CD4-positive, CD25-positive, alpha-beta regulatory T cell (primary cell): ENCODE results near the gene DHCR7. TPM values are rescaled to one million over a fixed set of nuclear protein-coding genes. Genes with fewer than 3 reads are reported as not detected.

Experiments used
- ATAC-seq, 2 donors: fragments of 150-1000 bp; cut with Tn5 transposase; one replicate each; pipeline ENCODE4 v1.10.0; 2021; ENCODE audit warnings: low read depth in 2 of 2, moderate number of reproducible peaks in 2 of 2, moderate library complexity in 1 of 2
- DNase-seq, 3 donors: peaks; one replicate each; pipeline versions ENCODE4 v3.0.0 to v3.0.0-alpha.2; 2012 to 2022; ENCODE audit warnings: mixed read lengths in 1 of 3
- H3K27ac ChIP-seq: one replicate; pipeline ENCODE4 v1.7.0; 2013; ENCODE audit warnings: mild to moderate bottlenecking, low read length; ENCODE audit not compliant: insufficient read depth, poor library complexity, severe bottlenecking
- H3K27me3 ChIP-seq: one replicate; pipeline ENCODE4 v1.7.0; 2013; ENCODE audit warnings: low read length; ENCODE audit not compliant: control insufficient read depth, insufficient read depth
- H3K36me3 ChIP-seq: one replicate; pipeline ENCODE4 v1.7.0; 2013; ENCODE audit warnings: mild to moderate bottlenecking, low read length, moderate library complexity; ENCODE audit not compliant: control insufficient read depth, insufficient read depth
- H3K4me1 ChIP-seq: 2 replicates; pipeline ENCODE4 v1.7.0; 2013; ENCODE audit warnings: mild to moderate bottlenecking, low read length; ENCODE audit not compliant: insufficient read depth, control insufficient read depth, poor library complexity, severe bottlenecking
- H3K4me3 ChIP-seq: one replicate; pipeline ENCODE4 v1.7.0; 2013; ENCODE audit warnings: low read depth, mild to moderate bottlenecking, low read length, moderate library complexity
- H3K9me3 ChIP-seq, 2 experiments: 1 replicate in 1 of 2; 2 replicates in 1 of 2; pipeline ENCODE4 v1.7.0; 2013; ENCODE audit warnings: low read length in 2 of 2, mild to moderate bottlenecking in 1 of 2, moderate library complexity in 1 of 2; ENCODE audit not compliant: control insufficient read depth in 2 of 2
- H3K27ac Mint-ChIP-seq, 3 donors: one replicate each; pipeline ENCODE4 v1.8.0; 2020 to 2022; ENCODE audit warnings: mild to moderate bottlenecking in 3 of 3, mixed read lengths in 3 of 3, moderate library complexity in 2 of 3
- H3K27me3 Mint-ChIP-seq: one replicate; pipeline ENCODE4 v1.8.0; 2022; ENCODE audit warnings: mild to moderate bottlenecking, mixed read lengths
- H3K36me3 Mint-ChIP-seq: one replicate; pipeline ENCODE4 v1.8.0; 2020; ENCODE audit warnings: mixed read lengths
- H3K4me1 Mint-ChIP-seq, 4 donors: one replicate each; pipeline ENCODE4 v1.8.0; 2020 to 2022; ENCODE audit warnings: mixed read lengths in 4 of 4, mild to moderate bottlenecking in 1 of 4
- H3K4me3 Mint-ChIP-seq, 4 donors: one replicate each; pipeline ENCODE4 v1.8.0; 2020 to 2022; ENCODE audit warnings: mild to moderate bottlenecking in 4 of 4, mixed read lengths in 4 of 4, moderate library complexity in 3 of 4
- H3K9me3 Mint-ChIP-seq, 7 donors: one replicate each; pipeline ENCODE4 v1.8.0; 2020 to 2022; ENCODE audit warnings: mixed read lengths in 7 of 7, mild to moderate bottlenecking in 3 of 7, moderate library complexity in 2 of 7
- polyA plus RNA-seq, 4 donors: library from polyadenylated mRNA; unstranded; fragments of 300-500 nt; fragmentation: Illumina TruSeq; gene quantifications; one replicate each; pipeline ENCODE4 v1.2.3, GENCODE V29; 2021
- total RNA-seq: library from RNA; stranded (reverse); gene quantifications from one replicate; pipeline ENCODE4 v1.2.3, GENCODE V29; 2022

Gene DHCR7
- total and polyA plus RNA-seq, 5 donors from 2014 or later = 11.2 to 21.1 (median 15.4) TPM

DNA sequence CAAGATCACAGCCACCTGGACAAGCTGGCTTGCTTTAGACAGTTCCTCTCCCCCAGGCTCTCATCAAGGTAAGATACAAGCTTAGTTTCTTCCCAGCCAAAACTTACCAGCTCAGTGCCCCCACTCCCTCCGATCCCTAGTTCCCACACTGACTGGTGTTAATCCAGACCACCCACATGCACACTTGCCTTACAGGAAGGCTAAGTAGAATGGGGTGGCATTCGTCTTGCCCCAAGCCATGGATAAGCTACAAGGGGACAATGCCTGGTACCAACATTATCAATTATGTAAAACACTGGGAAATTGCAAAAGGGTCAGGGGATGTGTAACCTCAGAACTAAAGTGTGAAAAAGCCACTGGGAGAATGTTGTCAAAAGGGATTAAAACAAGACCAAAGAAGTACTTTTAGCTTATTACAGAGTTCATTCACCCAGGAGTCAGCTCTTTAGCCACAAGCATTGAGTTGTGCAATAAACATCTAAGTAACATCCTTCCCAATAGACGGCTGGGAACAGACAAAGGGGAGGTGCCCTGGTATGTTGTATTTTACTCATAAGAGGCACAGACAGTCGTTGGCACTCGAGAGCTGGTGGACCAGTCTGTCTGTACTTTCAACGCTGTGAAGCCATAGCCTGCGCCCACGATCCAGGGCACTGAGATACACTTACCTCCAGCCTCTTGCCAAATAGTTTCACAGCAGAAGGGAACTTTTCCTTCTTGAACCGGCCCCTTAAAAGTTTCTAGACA, 1.1 kb downstream of the DHCR7 start:
- Histone ChIP-seq H3K4me1 (peaks cover 42% of the 10 kb centered on the region), H3K27me3 (no peaks in the 10 kb centered on the region), H3K9me3 (no peaks in the 10 kb centered on the region), H3K36me3 (no peaks in the 10 kb centered on the region), H3K4me3 (peak overlapping the region; percentile 50), H3K27ac (no peak overlapping the region)
- peak overlapping the region; percentile 85 to 95 (median 86) for H3K27ac Mint-ChIP-seq
- H3K9me3 Mint-ChIP-seq = peaks cover 0 to 7% (median 0%) of the 10 kb centered on the region in 7 donors
- H3K27me3 Mint-ChIP-seq = peaks cover 5% of the 10 kb centered on the region
- H3K36me3 Mint-ChIP-seq = peaks cover 20% of the 10 kb centered on the region
- H3K4me1 Mint-ChIP-seq = peaks cover 10 to 41% (median 36%) of the 10 kb centered on the region in 4 donors
- peak overlapping the region; percentile 85 to 98 (median 92) for H3K4me3 Mint-ChIP-seq
- peak in 1 of 3 donors; percentile 4 for DNase-seq
- ATAC-seq = no peak

DNA sequence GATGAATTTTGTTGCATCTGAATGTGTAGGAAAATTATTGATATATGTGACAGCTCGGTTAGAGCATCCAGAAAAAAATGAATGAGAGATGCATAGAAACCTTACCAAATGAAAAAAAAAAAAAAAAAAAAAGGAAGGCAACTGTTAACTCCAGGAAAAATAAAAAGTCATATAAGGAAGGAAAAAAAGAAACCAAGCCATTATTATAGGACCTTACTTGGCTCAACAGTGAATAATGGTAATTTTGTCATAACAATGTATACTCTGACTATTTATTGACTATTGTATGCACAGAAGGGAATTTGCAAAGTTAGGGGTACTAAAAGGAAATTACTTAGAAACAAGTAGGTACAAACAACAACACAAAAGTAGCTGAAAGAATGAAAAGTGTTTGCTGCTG, 2.0 kb downstream of the DHCR7 start:
- H3K4me3 ChIP-seq = no peak overlapping the region
- ATAC-seq (no peak), DNase-seq (no peak)
- H3K9me3 ChIP-seq = no peaks in the 10 kb centered on the region
- Mint-ChIP-seq H3K27me3 (peaks cover 5% of the 10 kb centered on the region), H3K4me1 (peaks cover 5 to 34% (median 27%) of the 10 kb centered on the region in 4 donors), H3K36me3 (peaks cover 22% of the 10 kb centered on the region), H3K9me3 (peaks cover 0 to 7% (median 0%) of the 10 kb centered on the region in 7 donors), H3K4me3 (peak overlapping the region; percentile 10 to 98 (median 71)), H3K27ac (no peak overlapping the region)
- peaks cover 2% of the 10 kb centered on the region for H3K36me3 ChIP-seq
- no peak overlapping the region for H3K27ac ChIP-seq
- no peaks in the 10 kb centered on the region for H3K27me3 ChIP-seq
- peaks cover 32% of the 10 kb centered on the region for H3K4me1 ChIP-seq

DNA sequence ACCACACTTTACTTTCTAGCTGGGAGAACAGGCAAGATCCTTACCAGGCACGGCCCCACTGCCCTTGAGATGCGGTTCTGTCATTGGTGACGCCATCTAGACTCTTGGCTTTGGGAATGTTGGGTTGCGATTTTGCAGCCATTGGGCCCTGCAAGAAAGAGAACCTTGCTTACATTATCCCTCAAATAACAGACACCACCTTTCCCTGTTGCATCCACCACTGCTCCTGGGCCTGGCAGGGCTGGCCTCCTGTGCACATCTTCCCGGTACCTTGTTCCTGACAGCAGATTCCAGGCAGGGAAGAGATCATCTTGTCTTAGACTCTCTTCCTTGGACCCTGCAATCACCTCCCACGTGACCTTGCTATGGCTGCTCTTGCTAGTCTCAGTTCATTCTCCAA, 3.4 kb downstream of the DHCR7 start:
- no peak overlapping the region for H3K4me3 ChIP-seq
- H3K9me3 Mint-ChIP-seq = peaks cover 0 to 7% (median 0%) of the 10 kb centered on the region in 7 donors
- no peak overlapping the region for H3K4me3 Mint-ChIP-seq
- H3K27me3 ChIP-seq = no peaks in the 10 kb centered on the region
- no peak overlapping the region for H3K27ac Mint-ChIP-seq
- peaks cover 5 to 24% (median 17%) of the 10 kb centered on the region in 4 donors for H3K4me1 Mint-ChIP-seq
- peaks cover 23% of the 10 kb centered on the region for H3K4me1 ChIP-seq
- peaks cover 8% of the 10 kb centered on the region for H3K36me3 ChIP-seq
- no peak for DNase-seq
- H3K27me3 Mint-ChIP-seq = peaks cover 5% of the 10 kb centered on the region
- H3K36me3 Mint-ChIP-seq = peaks cover 28% of the 10 kb centered on the region
- H3K9me3 ChIP-seq = no peaks in the 10 kb centered on the region
- no peak for ATAC-seq
- H3K27ac ChIP-seq = no peak overlapping the region

DNA sequence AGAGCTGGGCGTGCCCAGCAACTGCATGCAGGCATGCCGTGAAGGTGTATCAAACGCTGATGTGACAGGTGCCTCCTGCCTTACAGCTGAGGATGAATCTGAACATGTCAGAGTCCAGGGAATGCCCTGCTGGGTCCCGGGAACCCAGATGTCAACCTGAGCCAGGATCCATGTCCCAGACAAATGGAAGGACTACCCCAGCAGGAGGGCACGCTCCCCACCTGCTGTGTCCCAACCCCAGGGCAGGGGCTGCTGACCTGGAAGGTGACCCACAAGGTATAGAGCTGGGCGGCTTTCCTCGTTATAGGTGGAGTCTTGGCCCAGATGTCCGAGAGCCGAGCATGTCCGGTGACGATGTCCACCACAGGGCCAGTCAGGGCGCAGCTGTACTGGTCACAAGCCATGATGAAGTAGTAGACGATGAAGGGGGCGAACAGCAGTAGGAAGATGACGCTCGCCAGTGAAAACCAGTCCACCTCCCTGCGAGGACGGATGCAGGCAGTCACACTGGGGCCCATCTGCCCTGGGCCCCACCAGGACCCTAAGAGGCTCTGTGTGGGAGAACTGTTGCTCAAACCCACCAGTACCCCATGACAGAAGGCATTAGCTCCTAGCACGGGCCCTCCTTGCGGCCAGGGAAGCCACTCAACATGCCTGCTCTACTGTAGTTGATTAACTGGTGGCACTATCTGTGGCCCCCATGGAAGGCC, 4.3 kb downstream of the DHCR7 start:
- DNase-seq = no peak
- Mint-ChIP-seq H3K27ac (no peak overlapping the region), H3K36me3 (peaks cover 32% of the 10 kb centered on the region), H3K9me3 (peaks cover 0 to 7% (median 0%) of the 10 kb centered on the region in 7 donors), H3K4me3 (no peak overlapping the region), H3K4me1 (peaks cover 5 to 15% (median 10%) of the 10 kb centered on the region in 4 donors), H3K27me3 (peaks cover 5% of the 10 kb centered on the region)
- Histone ChIP-seq H3K27me3 (no peaks in the 10 kb centered on the region), H3K27ac (no peak overlapping the region), H3K36me3 (peaks cover 9% of the 10 kb centered on the region), H3K4me3 (no peak overlapping the region), H3K9me3 (no peaks in the 10 kb centered on the region), H3K4me1 (peaks cover 14% of the 10 kb centered on the region)
- ATAC-seq = no peak

DNA sequence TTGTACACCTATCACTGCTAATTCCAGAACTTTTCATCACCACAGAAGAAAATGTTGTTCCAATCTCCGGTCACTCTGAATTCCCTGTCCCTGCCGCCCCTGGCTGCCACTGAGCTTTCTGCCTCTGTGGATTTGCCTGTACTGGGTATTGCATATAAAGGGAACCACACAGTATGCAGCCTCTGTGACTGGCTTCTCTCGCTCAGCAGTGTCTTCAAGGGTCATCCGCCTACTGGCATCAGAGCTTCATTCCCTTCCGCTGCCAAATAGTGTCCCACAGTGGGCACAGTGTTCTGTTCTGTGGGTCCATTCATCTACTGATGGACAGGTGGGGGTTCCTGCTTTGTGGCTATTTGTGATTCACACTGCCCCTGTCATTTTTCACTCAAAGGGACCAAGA, 5.3 kb downstream of the DHCR7 start:
- peak overlapping the region in 1 of 4 donors; percentile 15 for H3K4me3 Mint-ChIP-seq
- peaks cover 8% of the 10 kb centered on the region for H3K4me1 ChIP-seq
- H3K9me3 ChIP-seq = no peaks in the 10 kb centered on the region
- ATAC-seq (no peak), DNase-seq (no peak)
- no peak overlapping the region for H3K27ac ChIP-seq
- H3K36me3 ChIP-seq = peaks cover 15% of the 10 kb centered on the region
- peaks cover 5% of the 10 kb centered on the region for H3K27me3 Mint-ChIP-seq
- no peak overlapping the region for H3K27ac Mint-ChIP-seq
- H3K4me3 ChIP-seq = no peak overlapping the region
- peaks cover 36% of the 10 kb centered on the region for H3K36me3 Mint-ChIP-seq
- H3K27me3 ChIP-seq = no peaks in the 10 kb centered on the region
- peaks cover 5 to 15% (median 10%) of the 10 kb centered on the region in 4 donors for H3K4me1 Mint-ChIP-seq
- peaks cover 0 to 7% (median 0%) of the 10 kb centered on the region in 7 donors for H3K9me3 Mint-ChIP-seq

DNA sequence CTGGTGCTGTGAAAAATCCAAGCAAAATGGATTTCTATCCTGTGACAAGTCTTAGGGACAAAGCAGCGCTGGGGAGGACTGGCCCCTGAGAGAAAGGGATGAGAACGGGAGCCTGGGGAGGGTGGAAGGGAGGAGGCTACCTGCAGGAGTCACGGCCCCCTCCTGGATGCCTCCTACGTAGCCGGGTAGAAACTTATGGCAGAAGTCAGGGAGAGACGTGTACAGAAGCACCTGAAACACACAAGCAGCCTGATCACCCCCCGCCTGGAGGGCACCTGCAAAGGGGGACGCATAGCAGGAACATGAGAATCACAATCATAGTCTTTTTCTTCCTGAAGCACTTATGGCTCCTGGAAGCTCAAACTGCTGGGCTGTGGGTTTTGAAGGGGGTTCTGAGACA, 6.1 kb downstream of the DHCR7 start:
- Histone ChIP-seq H3K27ac (no peak overlapping the region), H3K4me1 (peaks cover under 1% of the 10 kb centered on the region), H3K36me3 (peaks cover 15% of the 10 kb centered on the region), H3K9me3 (no peaks in the 10 kb centered on the region), H3K4me3 (no peak overlapping the region), H3K27me3 (no peaks in the 10 kb centered on the region)
- H3K4me1 Mint-ChIP-seq = peaks cover 4 to 8% (median 5%) of the 10 kb centered on the region in 4 donors
- H3K4me3 Mint-ChIP-seq = no peak overlapping the region
- H3K36me3 Mint-ChIP-seq = peaks cover 36% of the 10 kb centered on the region
- no peak for DNase-seq
- ATAC-seq = no peak
- H3K27ac Mint-ChIP-seq = no peak overlapping the region
- peaks cover 0 to 7% (median 0%) of the 10 kb centered on the region in 7 donors for H3K9me3 Mint-ChIP-seq
- peaks cover 4% of the 10 kb centered on the region for H3K27me3 Mint-ChIP-seq

DNA sequence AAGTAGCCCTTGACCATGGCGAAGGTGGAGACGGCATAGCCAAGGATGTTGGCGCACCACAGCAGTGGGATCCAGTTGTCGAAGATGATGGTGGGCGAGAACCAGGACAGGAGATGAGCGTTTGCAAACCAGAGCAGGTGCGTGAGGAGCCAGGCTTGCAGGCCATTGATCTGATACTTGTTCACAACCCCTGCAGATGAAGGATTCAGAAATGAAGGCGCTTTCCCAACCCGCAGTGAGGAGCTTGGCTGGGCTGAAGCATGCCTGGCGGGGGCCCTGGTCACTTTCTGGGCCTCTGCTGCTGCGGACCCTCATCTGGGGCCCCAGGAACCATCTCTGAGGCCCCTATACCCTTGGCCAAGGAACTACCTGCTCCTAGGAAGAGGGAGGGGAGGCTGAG, 6.9 kb downstream of the DHCR7 start:
- no peak overlapping the region for H3K4me3 ChIP-seq
- no peak overlapping the region for H3K27ac ChIP-seq
- Mint-ChIP-seq H3K36me3 (peaks cover 41% of the 10 kb centered on the region), H3K4me1 (peaks cover 0 to 3% (median 0%) of the 10 kb centered on the region in 4 donors), H3K27ac (no peak overlapping the region), H3K27me3 (no peaks in the 10 kb centered on the region), H3K9me3 (peaks cover 0 to 6% (median 0%) of the 10 kb centered on the region in 7 donors), H3K4me3 (no peak overlapping the region)
- H3K4me1 ChIP-seq = no peaks in the 10 kb centered on the region
- DNase-seq = no peak
- no peak for ATAC-seq
- no peaks in the 10 kb centered on the region for H3K9me3 ChIP-seq
- H3K36me3 ChIP-seq = peaks cover 15% of the 10 kb centered on the region
- no peaks in the 10 kb centered on the region for H3K27me3 ChIP-seq
